HepG2 (cell line): Measurements from ENCODE around the gene GLIS2. TPM values are rescaled to one million over a fixed set of nuclear protein-coding genes. Genes with fewer than 3 reads are reported as not detected.

Experiments
- ARID5B ChIP-seq: IDR thresholded peaks from 2 replicates; pipeline ENCODE4 v1.4.0; 2020; ENCODE audit warnings: mild to moderate bottlenecking, missing genetic modification reagents
- MEF2D ChIP-seq: sonication (generic); formaldehyde crosslinking; IDR thresholded peaks from 2 replicates; pipeline ENCODE4 v1.5.1; 2020; ENCODE audit warnings: mild to moderate bottlenecking, missing genetic modification reagents
- MTERF4 ChIP-seq: sonication (generic); formaldehyde crosslinking; IDR thresholded peaks from 2 replicates; pipeline ENCODE4 v1.8.0; 2023; ENCODE audit warnings: mild to moderate bottlenecking, missing genetic modification reagents
- MXD1 ChIP-seq: sonication (generic); formaldehyde crosslinking; IDR thresholded peaks from 2 replicates; pipeline ENCODE4 v1.4.0; 2020; ENCODE audit warnings: mild to moderate bottlenecking, missing genetic modification reagents
- RBM39 ChIP-seq: fragments of 200-400 bp; formaldehyde crosslinking; IDR thresholded peaks from one replicate; pipeline ENCODE4 v1.6.1; 2018; ENCODE audit warnings: antibody characterized with exemption, mild to moderate bottlenecking, low read depth, low read length; ENCODE audit not compliant: poor library complexity, severe bottlenecking
- ZBTB46 ChIP-seq: sonication (generic); formaldehyde crosslinking; IDR thresholded peaks from 2 replicates; pipeline ENCODE4 v1.4.0; 2020; ENCODE audit warnings: mild to moderate bottlenecking, missing genetic modification reagents, borderline replicate concordance
- ZFYVE20 ChIP-seq: sonication (generic); formaldehyde crosslinking; IDR thresholded peaks from 2 replicates; pipeline ENCODE4 v1.8.0; 2023; ENCODE audit warnings: low read depth, mild to moderate bottlenecking, moderate library complexity, missing genetic modification reagents, borderline replicate concordance
- ZNF318 ChIP-seq: sonication (generic); formaldehyde crosslinking; IDR thresholded peaks from 2 replicates; pipeline ENCODE4 v1.4.0; 2020; ENCODE audit warnings: mild to moderate bottlenecking, missing genetic modification reagents
- polyA plus RNA-seq, 8 experiments: library from polyadenylated mRNA; depleted of rRNA in 3 of 8; stranded (reverse) in 7 of 8; unstranded in 1 of 8; fragments of >200 nt; fragmentation: Illumina TruSeq in 4 of 8; extraction: Trizol in 4 of 8; gene quantifications; 2 replicates each; pipeline versions ENCODE4 v1.2.1 to v1.2.3, GENCODE V29; 2011 to 2016; ENCODE audit warnings: low read depth in 4 of 8, missing spikeins in 1 of 8, mixed read lengths in 1 of 8; ENCODE audit not compliant: insufficient read depth in 1 of 8
- total RNA-seq, 5 experiments: library from RNA; depleted of rRNA; stranded (reverse); fragments of >200 nt; fragmentation: Illumina TruSeq; extraction: Trizol; gene quantifications; 2 replicates each; pipeline ENCODE4 v1.2.3, GENCODE V29; 2016; ENCODE audit warnings: low read depth in 1 of 5

GLIS2 gene
- total and polyA plus RNA-seq, 2 of the 13 experiments (the other 11 are each of a cell fraction or from before 2014, with no cell fraction given), result 0.28 to 0.29 TPM

GRCh38 chr16:4371357-4372000 lies 55.6 kb downstream of the GLIS2 start, which contains the start of gene VASN (continued):
- 0 out of 2 replicates have a peak, but pooled peaks have one; percentile 57 for TF ChIP-seq ZNF318 (CRISPR knock-in tag)
- no peak for TF ChIP-seq RBM39
- no peak for TF ChIP-seq ZBTB46
- TF ChIP-seq MXD1, result peak; percentile 76
- no peak for TF ChIP-seq MEF2D (CRISPR knock-in tag)
- TF ChIP-seq ARID5B (CRISPR knock-in tag), result peak; percentile 40
- TF ChIP-seq ZFYVE20 (CRISPR knock-in tag), result 0 out of 2 replicates have a peak, but pooled peaks have one; percentile 21
- no peak for TF ChIP-seq MTERF4 (CRISPR knock-in tag)
- TF ChIP-seq, all 625 proteins: peak for 162
